Measurements from ENCODE around the gene SENP3. TPM values are rescaled to one million over a fixed set of nuclear protein-coding genes. Genes with fewer than 3 reads are reported as not detected.
A peak's percentile ranks its signal among the peaks of the same experiment; 100 is the strongest.

The SENP3 gene
- total RNA-seq, 1 donor from 2014 or later, result 92.0 TPM

GRCh38 chr17:7606280-7606679 is 44.6 kb downstream of the SENP3 start:
- Histone ChIP-seq H3K27me3 (no peaks in the 10 kb centered on the region), H3K36me3 (peaks cover 43 to 49% of the 10 kb centered on the region in 2 donors), H3K4me1 (peaks cover 0 to 3% of the 10 kb centered on the region in 2 donors), H3K9me3 (no peaks in the 10 kb centered on the region), H3K27ac (no peak overlapping the region), H3K4me3 (no peak overlapping the region)
- no peak for TF ChIP-seq CTCF (IDR thresholded peaks at IDR 0.05)
- intact Hi-C loops (cut with DNase I), result no loop called here
- DNase-seq (ENCODE audit: low spot score in 2 of 2), result no peak

GRCh38 chr17:7610641-7611040 is 48.9 kb downstream of the SENP3 start:
- no peak for DNase-seq (ENCODE audit: low spot score in 2 of 2)
- peaks cover 2 to 10% of the 10 kb centered on the region in 2 donors for H3K36me3 ChIP-seq
- intact Hi-C loops (cut with DNase I), result loop anchor here (10.0 kb wide), 1 partner anchor 234 kb away; no protein-coding TSS in a partner anchor
- H3K27ac ChIP-seq, result no peak overlapping the region
- H3K4me3 ChIP-seq, result no peak overlapping the region
- H3K9me3 ChIP-seq, result no peaks in the 10 kb centered on the region
- peaks cover 0 to 26% of the 10 kb centered on the region in 2 donors for H3K4me1 ChIP-seq
- no peaks in the 10 kb centered on the region for H3K27me3 ChIP-seq
- TF ChIP-seq CTCF (IDR thresholded peaks at IDR 0.05), result no peak

- DNase-seq (ENCODE audit: low spot score in 2 of 2), result no peak
- no peaks in the 10 kb centered on the region for H3K9me3 ChIP-seq
- peak overlapping the region in 1 of 2 donors; percentile 97 for H3K4me3 ChIP-seq
- H3K27me3 ChIP-seq, result no peaks in the 10 kb centered on the region
- intact Hi-C loops (cut with DNase I), result loop anchor here (10.0 kb wide), 1 partner anchor 233 kb away; no protein-coding TSS in a partner anchor
- no peak for TF ChIP-seq CTCF (IDR thresholded peaks at IDR 0.05)
- H3K27ac ChIP-seq, result no peak overlapping the region
- H3K4me1 ChIP-seq, result peaks cover 0 to 26% of the 10 kb centered on the region in 2 donors
- peaks cover 0 to under 1% of the 10 kb centered on the region in 2 donors for H3K36me3 ChIP-seq
Measured at GRCh38 chr17:7611635-7612293, 50.0 kb downstream of the SENP3 start.

GRCh38 chr17:7612294-7612640 is 50.5 kb downstream of the SENP3 start:
- no peak for DNase-seq (ENCODE audit: low spot score in 2 of 2)
- no peak overlapping the region for H3K27ac ChIP-seq
- no peak for TF ChIP-seq CTCF (IDR thresholded peaks at IDR 0.05)
- intact Hi-C loops (cut with DNase I), result loop anchor here (10.0 kb wide), 1 partner anchor 233 kb away; no protein-coding TSS in a partner anchor
- H3K4me3 ChIP-seq, result peak overlapping the region in 1 of 2 donors; percentile 97
- no peaks in the 10 kb centered on the region for H3K36me3 ChIP-seq
- H3K9me3 ChIP-seq, result no peaks in the 10 kb centered on the region
- peaks cover 0 to 26% of the 10 kb centered on the region in 2 donors for H3K4me1 ChIP-seq
- H3K27me3 ChIP-seq, result no peaks in the 10 kb centered on the region

- Histone ChIP-seq H3K4me1 (peaks cover 0 to 26% of the 10 kb centered on the region in 2 donors), H3K27me3 (no peaks in the 10 kb centered on the region), H3K27ac (peak overlapping the region; percentile 84 to 89), H3K9me3 (no peaks in the 10 kb centered on the region), H3K4me3 (peak overlapping the region; percentile 91 to 97), H3K36me3 (no peaks in the 10 kb centered on the region)
- no peak for DNase-seq (ENCODE audit: low spot score in 2 of 2)
- TF ChIP-seq CTCF (IDR thresholded peaks at IDR 0.05), result peak in 2 of 3 experiments; percentile 6 to 9
- intact Hi-C loops (cut with DNase I), result loop anchor here (1.0 to 10.0 kb wide), 6 partner anchors 25 to 263 kb away; partner anchors contain the start of genes POLR2A and WRAP53
Measured at GRCh38 chr17:7613769-7614424, 52.2 kb downstream of the SENP3 start.

All from ascending aorta (tissue), 2 donors.